PFSK-1 (cell line): ENCODE data around the gene KMT2C.

Experiments
- FOXP2 ChIP-seq: optimal IDR thresholded peaks from 2 replicates; pipeline ENCODE3; 2011; ENCODE audit warnings: borderline replicate concordance, control low read depth, inconsistent platforms; ENCODE audit not compliant: insufficient read depth; ENCODE audit errors: extremely low read length, extremely low read depth
- POLR2AphosphoS5 ChIP-seq: IDR thresholded peaks from 2 replicates; pipeline ENCODE4 v1.6.1; 2012; ENCODE audit warnings: low read depth, mild to moderate bottlenecking, control low read depth, low read length, moderate library complexity
- SIN3A ChIP-seq: IDR thresholded peaks from 2 replicates; pipeline ENCODE4 v1.6.1; 2012; ENCODE audit warnings: mild to moderate bottlenecking, low read length, moderate library complexity, borderline replicate concordance; ENCODE audit not compliant: insufficient read depth
- TAF1 ChIP-seq: IDR thresholded peaks from 2 replicates; pipeline ENCODE4 v1.6.1; 2012; ENCODE audit warnings: low read length, control low read depth, borderline replicate concordance; ENCODE audit not compliant: insufficient read depth
- TF ChIP-seq, protein P1 (sequence below), 2 experiments: IDR thresholded peaks; 2 replicates each; pipeline versions ENCODE4 v1.6.1 to v1.8.0; 2011 to 2012; ENCODE audit warnings: low read depth in 2 of 2, low read length in 2 of 2, control low read depth in 1 of 2, inconsistent platforms in 1 of 2, mild to moderate bottlenecking in 1 of 2, moderate library complexity in 1 of 2; ENCODE audit not compliant: insufficient read depth in 1 of 2

DNA sequence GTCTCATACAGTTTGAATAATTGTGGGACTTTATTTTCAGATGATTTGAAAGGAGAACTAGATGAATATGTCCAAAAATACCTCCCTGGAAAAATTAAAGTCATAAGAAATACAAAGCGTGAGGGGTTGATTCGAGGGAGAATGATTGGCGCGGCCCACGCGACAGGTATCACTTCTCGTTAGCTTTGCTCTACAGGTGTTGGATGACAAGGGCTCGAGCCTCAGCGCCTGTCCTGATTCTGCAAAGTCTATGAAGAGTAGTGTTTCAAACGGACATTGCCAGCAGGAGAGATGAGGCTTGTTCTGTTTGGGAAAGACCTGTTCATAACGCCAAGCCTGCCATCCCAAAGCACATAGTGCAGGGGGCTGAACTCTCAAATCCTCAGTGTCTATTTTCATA, 330.6 kb downstream of the KMT2C start:
- TF ChIP-seq POLR2AphosphoS5: no peak
- no peak for TF ChIP-seq TAF1
- TF ChIP-seq, protein P1, sequence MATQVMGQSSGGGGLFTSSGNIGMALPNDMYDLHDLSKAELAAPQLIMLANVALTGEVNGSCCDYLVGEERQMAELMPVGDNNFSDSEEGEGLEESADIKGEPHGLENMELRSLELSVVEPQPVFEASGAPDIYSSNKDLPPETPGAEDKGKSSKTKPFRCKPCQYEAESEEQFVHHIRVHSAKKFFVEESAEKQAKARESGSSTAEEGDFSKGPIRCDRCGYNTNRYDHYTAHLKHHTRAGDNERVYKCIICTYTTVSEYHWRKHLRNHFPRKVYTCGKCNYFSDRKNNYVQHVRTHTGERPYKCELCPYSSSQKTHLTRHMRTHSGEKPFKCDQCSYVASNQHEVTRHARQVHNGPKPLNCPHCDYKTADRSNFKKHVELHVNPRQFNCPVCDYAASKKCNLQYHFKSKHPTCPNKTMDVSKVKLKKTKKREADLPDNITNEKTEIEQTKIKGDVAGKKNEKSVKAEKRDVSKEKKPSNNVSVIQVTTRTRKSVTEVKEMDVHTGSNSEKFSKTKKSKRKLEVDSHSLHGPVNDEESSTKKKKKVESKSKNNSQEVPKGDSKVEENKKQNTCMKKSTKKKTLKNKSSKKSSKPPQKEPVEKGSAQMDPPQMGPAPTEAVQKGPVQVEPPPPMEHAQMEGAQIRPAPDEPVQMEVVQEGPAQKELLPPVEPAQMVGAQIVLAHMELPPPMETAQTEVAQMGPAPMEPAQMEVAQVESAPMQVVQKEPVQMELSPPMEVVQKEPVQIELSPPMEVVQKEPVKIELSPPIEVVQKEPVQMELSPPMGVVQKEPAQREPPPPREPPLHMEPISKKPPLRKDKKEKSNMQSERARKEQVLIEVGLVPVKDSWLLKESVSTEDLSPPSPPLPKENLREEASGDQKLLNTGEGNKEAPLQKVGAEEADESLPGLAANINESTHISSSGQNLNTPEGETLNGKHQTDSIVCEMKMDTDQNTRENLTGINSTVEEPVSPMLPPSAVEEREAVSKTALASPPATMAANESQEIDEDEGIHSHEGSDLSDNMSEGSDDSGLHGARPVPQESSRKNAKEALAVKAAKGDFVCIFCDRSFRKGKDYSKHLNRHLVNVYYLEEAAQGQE (IDR thresholded peaks at IDR 0.05; ENCODE audit: insufficient read depth in 1 of 2, low read depth in 2 of 2, low read length in 2 of 2): no peak
- TF ChIP-seq FOXP2: no peak
- no peak for TF ChIP-seq SIN3A
